PFSK-1 (cell line): ENCODE data around the gene TSPYL1.

ENCODE experiments used
- POLR2AphosphoS5 ChIP-seq: IDR thresholded peaks from 2 replicates; pipeline ENCODE4 v1.6.1; 2012; ENCODE audit warnings: low read depth, mild to moderate bottlenecking, control low read depth, low read length, moderate library complexity
- SIN3A ChIP-seq: IDR thresholded peaks from 2 replicates; pipeline ENCODE4 v1.6.1; 2012; ENCODE audit warnings: mild to moderate bottlenecking, low read length, moderate library complexity, borderline replicate concordance; ENCODE audit not compliant: insufficient read depth

GRCh38 chr6:116246089-116246488, 33.6 kb downstream of the TSPYL1 start:
- TF ChIP-seq SIN3A (no peak), POLR2AphosphoS5 (no peak)
